Prostate gland (tissue), 2 donors: Measurements from ENCODE around the gene TLR9.

Source experiments
- POLR2A ChIP-seq: fragments of 450-650 bp; IDR thresholded peaks from one replicate; pipeline ENCODE4 v1.6.1; 2016; ENCODE audit warnings: antibody characterized with exemption, mild to moderate bottlenecking
- TF ChIP-seq, protein P1 (sequence below), 4 experiments: fragments of 200-600 bp in 2 of 4; fragments of 450-650 bp in 2 of 4; sonication (generic) in 2 of 4; IDR thresholded peaks; 1 replicate in 3 of 4; 2 replicates in 1 of 4; pipeline ENCODE4 v1.5.1; 2016 to 2019; ENCODE audit warnings: antibody characterized with exemption in 4 of 4, mild to moderate bottlenecking in 2 of 4, moderate library complexity in 2 of 4

DNA sequence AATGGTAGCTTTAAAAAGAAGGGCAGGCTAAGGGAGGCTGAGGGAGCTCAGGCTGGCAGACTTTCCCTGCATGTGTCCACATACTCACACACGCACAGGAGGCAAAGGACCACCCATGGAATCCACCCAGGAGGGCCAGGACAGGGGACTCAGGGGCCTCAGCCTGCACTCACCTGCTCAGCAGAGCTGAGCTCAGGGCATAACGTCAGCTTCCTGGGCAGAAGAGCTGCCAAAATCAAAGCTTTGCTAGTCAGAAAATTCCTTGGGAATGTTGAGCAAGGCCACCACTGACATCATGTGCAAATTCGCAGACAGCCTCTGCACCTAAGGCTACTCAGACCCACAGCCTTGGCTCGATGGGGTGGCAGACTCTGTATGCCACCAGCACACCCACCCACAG lies 43.9 kb downstream of the TLR9 start:
- TF ChIP-seq POLR2A, result no peak
- TF ChIP-seq, protein P1, sequence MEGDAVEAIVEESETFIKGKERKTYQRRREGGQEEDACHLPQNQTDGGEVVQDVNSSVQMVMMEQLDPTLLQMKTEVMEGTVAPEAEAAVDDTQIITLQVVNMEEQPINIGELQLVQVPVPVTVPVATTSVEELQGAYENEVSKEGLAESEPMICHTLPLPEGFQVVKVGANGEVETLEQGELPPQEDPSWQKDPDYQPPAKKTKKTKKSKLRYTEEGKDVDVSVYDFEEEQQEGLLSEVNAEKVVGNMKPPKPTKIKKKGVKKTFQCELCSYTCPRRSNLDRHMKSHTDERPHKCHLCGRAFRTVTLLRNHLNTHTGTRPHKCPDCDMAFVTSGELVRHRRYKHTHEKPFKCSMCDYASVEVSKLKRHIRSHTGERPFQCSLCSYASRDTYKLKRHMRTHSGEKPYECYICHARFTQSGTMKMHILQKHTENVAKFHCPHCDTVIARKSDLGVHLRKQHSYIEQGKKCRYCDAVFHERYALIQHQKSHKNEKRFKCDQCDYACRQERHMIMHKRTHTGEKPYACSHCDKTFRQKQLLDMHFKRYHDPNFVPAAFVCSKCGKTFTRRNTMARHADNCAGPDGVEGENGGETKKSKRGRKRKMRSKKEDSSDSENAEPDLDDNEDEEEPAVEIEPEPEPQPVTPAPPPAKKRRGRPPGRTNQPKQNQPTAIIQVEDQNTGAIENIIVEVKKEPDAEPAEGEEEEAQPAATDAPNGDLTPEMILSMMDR (IDR thresholded peaks at IDR 0.05), result no peak
